Ascending aorta (tissue), 2 donors: ENCODE data around the gene SORCS2. TPM values are rescaled to one million over a fixed set of nuclear protein-coding genes. Genes with fewer than 3 reads are reported as not detected.
"Not testable (repeated sequence)": the region's sequence is repeated elsewhere in the genome, so short reads cannot be mapped to it uniquely, and the experiment has no call there.

Source experiments
- DNase-seq, 2 donors: peaks; one replicate each; pipeline ENCODE4 v3.0.0-alpha.2; 2019; ENCODE audit warnings: low spot score in 2 of 2
- H3K27ac ChIP-seq, 2 donors: fragments of 200-600 bp; sonication (generic); one replicate each; pipeline ENCODE4 v1.5.1; 2016 to 2017; ENCODE audit warnings: mild to moderate bottlenecking in 1 of 2
- H3K27me3 ChIP-seq: fragments of 200-600 bp; sonication (generic); one replicate; pipeline ENCODE4 v1.5.1; 2017
- H3K36me3 ChIP-seq, 2 donors: fragments of 200-600 bp; sonication (generic); one replicate each; pipeline ENCODE4 v1.5.1; 2016
- H3K4me1 ChIP-seq, 2 donors: fragments of 200-600 bp; sonication (generic); one replicate each; pipeline ENCODE4 v1.5.1; 2016 to 2017; ENCODE audit warnings: mild to moderate bottlenecking in 1 of 2
- H3K4me3 ChIP-seq, 2 donors: fragments of 200-600 bp; sonication (generic); one replicate each; pipeline ENCODE4 v1.5.1; 2016 to 2017; ENCODE audit warnings: mild to moderate bottlenecking in 1 of 2
- H3K9me3 ChIP-seq, 2 donors: fragments of 200-600 bp; sonication (generic); one replicate each; pipeline ENCODE4 v1.5.1; 2016
- intact Hi-C: fragments of 100-400 bp; cut with DNase I; formaldehyde crosslinking; loops from one replicate; pipeline ENCODE4 v1.15.1; 2023
- total RNA-seq: library from RNA; depleted of rRNA; stranded (reverse); fragments of >200 nt; gene quantifications from one replicate; pipeline ENCODE4 v1.1.0, GENCODE V29; 2016
- TF ChIP-seq, protein P1 (sequence below), 3 experiments: fragments of 200-600 bp in 2 of 3; fragments of 450-650 bp in 1 of 3; sonication (generic) in 2 of 3; IDR thresholded peaks; one replicate each; pipeline ENCODE4 v1.5.1; 2016 to 2019; ENCODE audit warnings: antibody characterized with exemption in 3 of 3, mild to moderate bottlenecking in 1 of 3, moderate library complexity in 1 of 3

The SORCS2 gene
- total RNA-seq, 1 donor from 2014 or later = 0.32 TPM

DNA sequence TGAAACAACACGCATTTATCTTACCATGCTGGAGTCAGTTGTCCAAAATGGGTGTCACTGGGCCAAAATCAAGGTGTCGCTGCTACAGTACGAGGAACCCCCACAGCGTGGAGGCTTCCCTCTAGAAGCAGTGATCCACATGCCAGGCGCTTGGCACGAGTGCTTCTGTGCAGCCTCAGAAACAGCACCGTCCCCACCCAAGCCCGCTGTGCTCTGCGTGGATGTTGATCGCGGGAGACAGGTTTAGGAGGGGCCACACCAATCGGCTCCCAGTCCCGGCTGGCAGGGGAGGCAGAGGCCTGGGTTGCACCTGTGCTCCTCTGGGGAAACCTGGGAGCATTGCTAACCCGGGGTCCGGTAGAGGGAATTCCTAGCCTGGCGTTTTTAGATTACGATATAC is 407.9 kb downstream of the SORCS2 start:
- no peak overlapping the region for H3K4me3 ChIP-seq

DNA sequence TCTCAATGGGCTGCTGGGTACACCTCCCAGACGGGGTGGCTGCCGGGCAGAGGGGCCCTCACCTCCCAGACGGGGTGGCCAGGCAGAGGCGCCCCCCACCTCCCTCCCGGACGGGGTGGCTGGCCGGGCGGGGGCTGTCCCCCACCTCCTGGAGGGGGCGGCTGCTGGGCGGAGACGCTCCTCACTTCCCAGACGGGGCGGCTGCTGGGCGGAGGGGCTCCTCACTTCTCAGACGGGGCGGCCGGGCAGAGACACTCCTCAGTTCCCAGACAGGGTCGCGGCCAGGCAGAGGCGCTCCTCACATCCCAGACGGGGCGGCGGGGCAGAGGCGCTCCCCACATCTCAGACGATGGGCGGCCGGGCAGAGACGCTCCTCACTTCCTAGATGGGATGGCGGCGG is 409.8 kb downstream of the SORCS2 start:
- not testable (repeated sequence) for H3K4me1 ChIP-seq, DNase-seq

More for the DNA sequence above, 407.9 kb downstream of the SORCS2 start:
- Histone ChIP-seq H3K9me3 (no peaks in the 10 kb centered on the region), H3K36me3 (no peaks in the 10 kb centered on the region), H3K4me1 (no peaks in the 10 kb centered on the region), H3K27me3 (no peaks in the 10 kb centered on the region), H3K27ac (no peak overlapping the region)
- no peak for DNase-seq
- TF ChIP-seq, protein P1, sequence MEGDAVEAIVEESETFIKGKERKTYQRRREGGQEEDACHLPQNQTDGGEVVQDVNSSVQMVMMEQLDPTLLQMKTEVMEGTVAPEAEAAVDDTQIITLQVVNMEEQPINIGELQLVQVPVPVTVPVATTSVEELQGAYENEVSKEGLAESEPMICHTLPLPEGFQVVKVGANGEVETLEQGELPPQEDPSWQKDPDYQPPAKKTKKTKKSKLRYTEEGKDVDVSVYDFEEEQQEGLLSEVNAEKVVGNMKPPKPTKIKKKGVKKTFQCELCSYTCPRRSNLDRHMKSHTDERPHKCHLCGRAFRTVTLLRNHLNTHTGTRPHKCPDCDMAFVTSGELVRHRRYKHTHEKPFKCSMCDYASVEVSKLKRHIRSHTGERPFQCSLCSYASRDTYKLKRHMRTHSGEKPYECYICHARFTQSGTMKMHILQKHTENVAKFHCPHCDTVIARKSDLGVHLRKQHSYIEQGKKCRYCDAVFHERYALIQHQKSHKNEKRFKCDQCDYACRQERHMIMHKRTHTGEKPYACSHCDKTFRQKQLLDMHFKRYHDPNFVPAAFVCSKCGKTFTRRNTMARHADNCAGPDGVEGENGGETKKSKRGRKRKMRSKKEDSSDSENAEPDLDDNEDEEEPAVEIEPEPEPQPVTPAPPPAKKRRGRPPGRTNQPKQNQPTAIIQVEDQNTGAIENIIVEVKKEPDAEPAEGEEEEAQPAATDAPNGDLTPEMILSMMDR (IDR thresholded peaks at IDR 0.05) = no peak
- intact Hi-C loops = no loop called here

DNA sequence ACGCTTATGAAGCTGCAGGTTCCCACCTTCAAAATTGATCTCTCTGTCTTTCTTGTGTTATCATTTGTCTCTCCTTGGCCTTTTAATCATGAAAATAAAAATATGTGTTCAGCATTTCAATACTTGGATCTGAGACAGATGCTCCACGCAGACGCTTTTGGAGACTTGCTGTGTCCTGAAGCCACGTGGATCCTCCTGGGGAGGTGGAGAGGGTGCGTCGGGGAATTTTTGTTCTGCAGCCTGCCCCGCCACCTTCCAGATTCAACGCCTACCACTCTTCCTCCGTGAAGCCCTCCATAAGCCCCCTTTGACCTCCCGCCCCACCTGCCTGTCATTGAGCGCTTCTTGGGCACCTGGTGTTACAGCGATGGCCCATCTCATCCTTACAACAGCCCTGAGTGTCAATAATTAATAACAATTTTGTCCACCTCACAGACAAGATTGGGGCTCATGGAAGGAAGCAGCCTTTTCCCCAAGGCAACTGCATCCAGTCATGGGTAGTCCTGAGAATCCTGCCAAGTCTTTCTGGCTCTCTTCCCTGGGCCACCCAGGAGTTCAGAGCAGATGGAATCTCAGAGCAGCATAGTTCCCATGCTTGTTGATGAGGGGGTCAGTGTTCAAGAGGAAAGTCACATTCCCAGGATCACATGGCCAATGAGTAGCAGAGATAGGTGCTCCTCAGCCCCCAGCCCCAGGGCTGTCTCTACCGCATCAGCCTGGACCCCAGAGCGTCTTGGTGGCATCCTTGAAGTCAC is 415.0 kb downstream of the SORCS2 start:
- Histone ChIP-seq H3K4me3 (no peak overlapping the region), H3K36me3 (no peaks in the 10 kb centered on the region), H3K9me3 (no peaks in the 10 kb centered on the region), H3K27me3 (no peaks in the 10 kb centered on the region), H3K4me1 (no peaks in the 10 kb centered on the region), H3K27ac (no peak overlapping the region)
- intact Hi-C loops = no loop called here
- no peak for DNase-seq
- TF ChIP-seq, protein P1 (IDR thresholded peaks at IDR 0.05) = no peak

More for the DNA sequence above, 409.8 kb downstream of the SORCS2 start:
- H3K9me3 ChIP-seq, H3K36me3 ChIP-seq, intact Hi-C loops, H3K27ac ChIP-seq, H3K27me3 ChIP-seq, H3K4me3 ChIP-seq: not testable (repeated sequence)

- no peaks in the 10 kb centered on the region for H3K4me1 ChIP-seq
- H3K4me3 ChIP-seq = no peak overlapping the region
- no peaks in the 10 kb centered on the region for H3K36me3 ChIP-seq
- TF ChIP-seq, protein P1 (IDR thresholded peaks at IDR 0.05) = no peak
- H3K27me3 ChIP-seq = no peaks in the 10 kb centered on the region
- no peak overlapping the region for H3K27ac ChIP-seq
- intact Hi-C loops = no loop called here
- H3K9me3 ChIP-seq = no peaks in the 10 kb centered on the region
- DNase-seq = no peak
Measured at GRCh38 chr4:7608046-7608445, 415.7 kb downstream of the SORCS2 start.

- no peaks in the 10 kb centered on the region for H3K4me1 ChIP-seq
- no peak overlapping the region for H3K27ac ChIP-seq
- H3K4me3 ChIP-seq = no peak overlapping the region
- no peaks in the 10 kb centered on the region for H3K27me3 ChIP-seq
- TF ChIP-seq, protein P1 (IDR thresholded peaks at IDR 0.05) = no peak
- intact Hi-C loops = no loop called here
- no peaks in the 10 kb centered on the region for H3K9me3 ChIP-seq
- no peaks in the 10 kb centered on the region for H3K36me3 ChIP-seq
- no peak for DNase-seq
Measured at GRCh38 chr4:7609316-7609715, 417.0 kb downstream of the SORCS2 start.

DNA sequence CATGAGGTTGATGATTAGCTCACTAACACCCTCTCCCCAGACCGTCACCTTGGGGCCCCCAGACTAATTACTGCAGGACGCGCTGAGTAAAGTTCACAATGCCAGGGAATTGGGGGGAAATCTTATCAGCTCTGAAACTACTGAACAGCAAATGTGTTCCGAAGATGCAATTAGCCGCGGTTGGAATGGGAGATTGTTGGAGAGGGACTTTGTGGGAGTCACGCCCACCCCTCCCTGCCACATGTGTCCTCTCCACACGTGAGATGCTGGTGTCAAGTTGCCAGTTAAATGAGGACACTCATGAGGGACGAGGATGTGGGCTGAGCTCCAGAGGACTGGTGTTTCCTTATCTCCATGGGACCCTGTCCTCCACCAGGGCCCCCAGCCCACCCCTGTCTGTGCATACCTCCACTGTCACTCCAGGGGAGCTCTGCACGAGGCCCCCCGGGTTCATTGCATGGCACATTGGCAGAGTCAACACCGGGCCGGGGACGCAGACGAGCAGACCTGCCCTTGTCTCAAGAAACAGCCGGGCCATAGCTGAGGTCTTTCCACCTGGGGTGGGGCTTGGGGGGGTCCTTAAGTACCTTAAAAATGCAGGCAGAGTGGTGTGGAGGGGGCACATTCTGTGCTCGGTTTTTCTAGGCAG is 417.8 kb downstream of the SORCS2 start:
- no peak for DNase-seq
- Histone ChIP-seq H3K27ac (no peak overlapping the region), H3K9me3 (no peaks in the 10 kb centered on the region), H3K4me3 (no peak overlapping the region), H3K36me3 (no peaks in the 10 kb centered on the region), H3K27me3 (no peaks in the 10 kb centered on the region), H3K4me1 (no peaks in the 10 kb centered on the region)
- intact Hi-C loops = no loop called here
- TF ChIP-seq, protein P1 (IDR thresholded peaks at IDR 0.05) = no peak
